Left ventricle myocardium inferior (tissue), 1 donor: Measurements from ENCODE around the gene GPR143. TPM values are rescaled to one million over a fixed set of nuclear protein-coding genes. Genes with fewer than 3 reads are reported as not detected.
"Not testable (repeated sequence)": the region's sequence is repeated elsewhere in the genome, so short reads cannot be mapped to it uniquely, and the experiment has no call there.

ENCODE experiments used
- DNase-seq: peaks from one replicate; pipeline ENCODE4 v3.0.0-alpha.2; 2020
- H3K27ac ChIP-seq: fragments of 200-600 bp; replicated peaks from 2 replicates; pipeline ENCODE4 v1.8.0; 2021
- H3K27me3 ChIP-seq: fragments of 200-600 bp; 2 replicates; pipeline ENCODE4 v1.8.0; 2021; ENCODE audit warnings: low read depth
- H3K36me3 ChIP-seq: fragments of 200-600 bp; 2 replicates; pipeline ENCODE4 v1.8.0; 2021
- H3K4me1 ChIP-seq: fragments of 200-600 bp; 2 replicates; pipeline ENCODE4 v1.8.0; 2021
- H3K4me3 ChIP-seq: fragments of 200-600 bp; 2 replicates; pipeline ENCODE4 v1.8.0; 2021; ENCODE audit warnings: mild to moderate bottlenecking, moderate library complexity
- H3K9me3 ChIP-seq: fragments of 200-600 bp; replicated peaks from 2 replicates; pipeline ENCODE4 v1.8.0; 2021
- intact Hi-C: fragments of 100-400 bp; cut with micrococcal nuclease; formaldehyde crosslinking; loops from one replicate; pipeline ENCODE4 v1.11.0; 2022
- total RNA-seq: library from RNA; stranded (reverse); fragmentation: NEBNext Ultra II Directional; extraction: Animal tissue kit (Norgen Biotek cat#: 25700); gene quantifications from one replicate; pipeline ENCODE4 v1.2.1, GENCODE V29; 2021
- TF ChIP-seq, protein P1 (sequence below): fragments of 200-600 bp; IDR thresholded peaks from 2 replicates; pipeline ENCODE4 v1.8.0; 2021; ENCODE audit warnings: antibody characterized with exemption, mild to moderate bottlenecking, borderline replicate concordance
- donor health status: DM: no; HTN: yes; CAD: no; lungs with severe emphysema.

The GPR143 gene
- total RNA-seq, 1 donor from 2014 or later, result not detected

DNA sequence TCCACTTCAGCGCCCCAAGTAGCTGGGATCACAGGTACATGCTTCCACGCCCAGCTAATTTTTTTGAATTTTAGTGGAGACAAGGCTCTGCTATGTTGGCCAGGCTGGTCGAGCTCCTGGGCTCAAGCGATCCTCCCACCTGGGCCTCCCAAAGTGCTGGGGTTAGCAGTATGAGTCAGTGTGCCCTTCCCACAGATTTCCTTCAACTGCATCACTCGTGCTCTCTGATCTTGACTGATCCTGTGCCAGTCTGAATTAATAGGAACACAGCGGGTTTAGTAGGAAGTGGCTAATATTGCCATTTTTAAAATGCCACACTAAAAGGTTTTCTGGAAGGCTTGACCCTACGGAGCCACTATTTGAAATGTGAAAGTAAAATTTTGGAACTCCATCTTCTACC, 16.3 kb upstream of the GPR143 start:
- intact Hi-C loops, result no loop called here
- Histone ChIP-seq H3K9me3 (no peaks in the 10 kb centered on the region), H3K27me3 (no peaks in the 10 kb centered on the region), H3K36me3 (no peaks in the 10 kb centered on the region), H3K4me3 (no peak overlapping the region), H3K4me1 (peaks cover 3% of the 10 kb centered on the region), H3K27ac (no peak overlapping the region)
- no peak for DNase-seq
- TF ChIP-seq, protein P1, sequence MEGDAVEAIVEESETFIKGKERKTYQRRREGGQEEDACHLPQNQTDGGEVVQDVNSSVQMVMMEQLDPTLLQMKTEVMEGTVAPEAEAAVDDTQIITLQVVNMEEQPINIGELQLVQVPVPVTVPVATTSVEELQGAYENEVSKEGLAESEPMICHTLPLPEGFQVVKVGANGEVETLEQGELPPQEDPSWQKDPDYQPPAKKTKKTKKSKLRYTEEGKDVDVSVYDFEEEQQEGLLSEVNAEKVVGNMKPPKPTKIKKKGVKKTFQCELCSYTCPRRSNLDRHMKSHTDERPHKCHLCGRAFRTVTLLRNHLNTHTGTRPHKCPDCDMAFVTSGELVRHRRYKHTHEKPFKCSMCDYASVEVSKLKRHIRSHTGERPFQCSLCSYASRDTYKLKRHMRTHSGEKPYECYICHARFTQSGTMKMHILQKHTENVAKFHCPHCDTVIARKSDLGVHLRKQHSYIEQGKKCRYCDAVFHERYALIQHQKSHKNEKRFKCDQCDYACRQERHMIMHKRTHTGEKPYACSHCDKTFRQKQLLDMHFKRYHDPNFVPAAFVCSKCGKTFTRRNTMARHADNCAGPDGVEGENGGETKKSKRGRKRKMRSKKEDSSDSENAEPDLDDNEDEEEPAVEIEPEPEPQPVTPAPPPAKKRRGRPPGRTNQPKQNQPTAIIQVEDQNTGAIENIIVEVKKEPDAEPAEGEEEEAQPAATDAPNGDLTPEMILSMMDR, result no peak

GRCh38 chrX:9775930-9776329, 10.3 kb upstream of the GPR143 start:
- Histone ChIP-seq H3K27me3 (no peaks in the 10 kb centered on the region), H3K9me3 (no peaks in the 10 kb centered on the region), H3K4me1 (no peaks in the 10 kb centered on the region), H3K27ac (no peak overlapping the region), H3K36me3 (no peaks in the 10 kb centered on the region), H3K4me3 (no peak overlapping the region)
- intact Hi-C loops, result no loop called here
- TF ChIP-seq, protein P1, result no peak
- DNase-seq, result no peak

- no peaks in the 10 kb centered on the region for H3K9me3 ChIP-seq
- DNase-seq, result no peak
Measured at GRCh38 chrX:9772943-9773342, 7.3 kb upstream of the GPR143 start.

DNA sequence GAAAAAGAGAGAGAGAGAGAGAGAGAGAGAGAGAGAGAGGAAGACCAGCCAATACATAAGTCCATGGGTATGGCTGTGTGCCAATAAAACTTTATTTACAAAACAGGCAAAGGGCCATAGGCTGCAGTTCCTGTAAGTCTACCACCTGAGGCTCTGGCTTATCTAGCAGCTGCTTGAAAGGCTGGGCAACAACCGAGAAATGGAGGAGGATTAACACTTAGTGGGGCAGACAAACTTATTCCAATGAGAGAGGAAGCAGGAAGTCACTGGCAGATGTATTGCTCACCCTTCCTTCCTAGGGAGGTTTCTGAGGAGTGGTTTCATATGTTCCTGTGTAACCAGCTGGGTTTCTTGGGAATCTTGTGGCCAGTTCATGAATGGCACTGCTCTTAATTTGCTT, 4.7 kb upstream of the GPR143 start:
- Histone ChIP-seq H3K27ac (no peak overlapping the region), H3K36me3 (no peaks in the 10 kb centered on the region), H3K9me3 (no peaks in the 10 kb centered on the region), H3K4me1 (peaks cover 4% of the 10 kb centered on the region), H3K4me3 (no peak overlapping the region), H3K27me3 (peaks cover 12% of the 10 kb centered on the region)
- TF ChIP-seq, protein P1, result no peak
- intact Hi-C loops, result no loop called here
- no peak for DNase-seq

More at GRCh38 chrX:9772943-9773342, 7.3 kb upstream of the GPR143 start:
- H3K27ac ChIP-seq, result no peak overlapping the region
- no peaks in the 10 kb centered on the region for H3K36me3 ChIP-seq
- no peaks in the 10 kb centered on the region for H3K27me3 ChIP-seq
- no peak overlapping the region for H3K4me3 ChIP-seq
- TF ChIP-seq, protein P1, result no peak
- intact Hi-C loops, result no loop called here
- peaks cover 2% of the 10 kb centered on the region for H3K4me1 ChIP-seq

DNA sequence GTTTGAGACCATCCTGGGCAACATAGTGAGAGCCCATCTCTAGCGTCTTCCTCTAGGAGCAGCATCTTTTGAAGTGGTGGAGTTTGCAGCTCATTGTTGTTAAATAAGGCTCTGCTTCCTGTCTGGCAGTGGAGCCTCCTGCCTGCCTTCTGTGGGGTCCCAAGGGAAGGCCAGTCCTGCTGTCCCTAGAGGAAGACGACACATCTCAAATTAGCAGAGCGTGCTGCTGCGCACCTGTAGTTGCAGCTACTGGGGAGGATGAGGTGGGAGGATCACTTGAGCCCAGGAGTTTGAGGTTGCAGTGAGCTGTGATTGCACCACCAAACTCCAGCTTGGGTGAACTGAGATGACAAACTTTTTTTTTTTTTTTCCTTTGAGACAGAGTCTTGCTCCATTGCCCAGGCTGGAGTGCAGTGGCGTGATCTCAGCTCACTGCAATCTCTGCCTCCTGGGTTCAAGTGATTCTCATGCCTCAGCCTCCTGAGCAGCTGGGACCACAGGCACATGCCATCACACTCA, 2.7 kb upstream of the GPR143 start:
- H3K36me3 ChIP-seq, DNase-seq, H3K9me3 ChIP-seq, H3K4me1 ChIP-seq, H3K4me3 ChIP-seq, H3K27ac ChIP-seq, intact Hi-C loops: not testable (repeated sequence)
- peaks cover 25% of the 10 kb centered on the region for H3K27me3 ChIP-seq

GRCh38 chrX:9767375-9767774, 1.7 kb upstream of the GPR143 start:
- no peaks in the 10 kb centered on the region for H3K36me3 ChIP-seq
- H3K27ac ChIP-seq, result no peak overlapping the region
- H3K27me3 ChIP-seq, result peaks cover 27% of the 10 kb centered on the region
- intact Hi-C loops, result no loop called here
- no peak for DNase-seq
- H3K9me3 ChIP-seq, result no peaks in the 10 kb centered on the region
- H3K4me3 ChIP-seq, result no peak overlapping the region
- H3K4me1 ChIP-seq, result peaks cover 4% of the 10 kb centered on the region
- TF ChIP-seq, protein P1, result no peak
